Effector CD8-positive, alpha-beta T cell (primary cell): Measurements from ENCODE around the gene DYNLL1.
"Not testable (repeated sequence)": the region's sequence is repeated elsewhere in the genome, so short reads cannot be mapped to it uniquely, and the experiment has no call there.

Source experiments
- DNase-seq: peaks from one replicate; lab custom pipeline; 2025; lab: John Stamatoyannopoulos, UW

The DYNLL1 gene

DNA sequence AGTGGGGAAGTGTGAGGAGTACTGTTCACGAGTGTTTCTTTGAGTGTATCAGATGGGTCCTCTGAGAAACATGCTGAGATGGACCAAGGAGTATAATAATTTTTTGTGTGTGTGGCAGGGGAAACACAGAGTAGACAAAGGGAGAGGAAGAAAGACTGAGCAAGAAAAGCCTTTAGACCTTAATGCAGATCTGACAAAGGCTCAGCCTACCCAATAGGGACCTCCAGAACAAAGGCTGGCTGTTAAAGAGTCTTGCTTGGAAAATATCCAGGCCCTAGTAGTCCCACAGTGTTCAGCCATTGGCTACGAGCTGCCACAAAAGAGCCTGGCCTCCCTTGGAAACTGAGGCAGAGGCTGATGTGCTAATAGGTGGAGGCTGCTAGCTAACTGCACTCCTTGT is 19.6 kb downstream of the DYNLL1 start:
- DNase-seq: no peak

DNA sequence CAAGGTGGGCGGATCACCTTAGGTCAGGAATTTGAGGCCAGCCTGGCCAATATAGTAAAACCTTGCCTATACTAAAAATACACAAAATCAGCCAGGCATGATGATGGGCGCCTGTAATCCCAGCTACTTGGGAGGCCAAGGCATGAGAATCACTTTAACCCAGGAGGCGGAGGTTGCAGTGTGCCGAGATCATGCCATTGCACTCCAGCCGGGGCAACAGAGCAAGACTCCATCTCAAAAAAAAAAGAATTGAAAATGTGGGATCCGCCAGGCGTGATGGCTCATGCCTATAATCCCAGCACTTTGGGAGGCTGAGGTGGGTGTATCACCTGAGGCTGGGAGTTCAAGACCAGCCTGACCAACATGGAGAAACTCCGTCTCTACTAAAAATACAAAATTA is 23.4 kb downstream of the DYNLL1 start:
- DNase-seq: not testable (repeated sequence)

GRCh38 chr12:120522568-120522967 is 26.7 kb downstream of the DYNLL1 start:
- DNase-seq: no peak

- DNase-seq: peak; percentile 67
These were observed 33.1 kb downstream of the DYNLL1 start, which contains the start of gene COQ5 for GRCh38 chr12:120528861-120529525. COQ5 (minus strand) TSS chr12:120529158; CDS start chr12:120529141, 17 bp downstream.

DNA sequence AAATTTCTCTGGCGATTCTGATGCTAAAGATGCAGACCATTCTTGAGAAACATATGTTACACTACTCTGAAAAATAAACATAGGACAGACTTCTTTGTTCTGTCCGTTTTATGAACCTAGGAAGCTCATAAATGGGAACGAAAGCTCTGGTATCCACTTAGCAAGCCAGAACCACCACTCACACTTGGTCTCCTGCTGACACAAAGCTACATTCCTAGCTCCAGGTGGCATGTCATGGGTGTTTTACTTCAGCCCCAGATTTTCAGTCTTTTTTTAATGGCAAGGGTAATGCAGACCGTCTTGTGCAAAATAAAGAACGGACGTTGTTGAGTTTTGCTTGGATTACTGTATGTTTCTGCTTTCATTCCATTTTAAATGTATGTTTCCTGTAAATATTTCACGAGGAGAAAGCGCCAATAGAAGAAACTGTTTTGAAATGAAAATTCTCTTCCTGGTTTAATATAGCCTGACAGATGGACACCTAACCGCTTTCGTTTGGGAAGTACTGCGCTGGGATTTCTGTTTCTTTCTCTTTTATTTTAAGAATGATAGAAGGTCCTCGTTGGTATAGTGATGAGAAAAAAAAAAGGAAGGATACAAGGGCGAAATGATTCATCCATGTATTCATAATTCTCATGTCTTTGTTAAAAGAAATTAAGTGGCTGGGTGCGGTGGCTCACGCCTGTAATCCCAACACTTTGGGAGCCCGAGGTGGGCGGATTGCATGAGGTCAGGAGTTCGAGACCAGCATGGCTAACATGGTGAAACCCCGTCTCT is 33.9 kb downstream of the DYNLL1 start:
- no peak for DNase-seq

GRCh38 chr12:120530418-120530761 is 34.5 kb downstream of the DYNLL1 start:
- not testable (repeated sequence) for DNase-seq

DNA sequence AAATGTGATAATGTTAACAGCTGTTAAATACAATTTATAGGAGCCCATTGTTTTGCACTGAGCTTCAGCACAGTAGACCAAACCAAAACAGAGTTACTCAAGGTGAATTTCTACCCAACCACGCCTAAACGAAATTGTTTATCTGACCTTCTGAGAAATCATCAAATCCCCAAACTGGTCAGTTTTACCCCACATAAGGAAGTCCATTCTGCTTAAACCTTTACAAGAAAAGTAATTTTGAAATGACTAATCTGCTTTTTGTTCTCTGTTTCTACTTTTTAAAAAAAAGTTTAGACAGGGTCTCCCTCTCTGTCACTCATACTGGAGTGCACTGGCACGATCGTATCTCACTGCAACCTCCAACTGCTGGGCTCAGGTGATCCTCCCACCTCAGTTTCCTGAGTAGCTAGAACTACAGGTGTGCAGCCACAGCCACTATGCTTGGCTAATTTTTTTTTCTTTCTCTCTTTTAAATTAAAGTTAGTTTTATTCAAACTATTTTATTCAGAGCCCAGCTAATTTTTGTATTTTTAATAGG is 36.9 kb downstream of the DYNLL1 start:
- DNase-seq: no peak

GRCh38 chr12:120534203-120534702 is 38.3 kb downstream of the DYNLL1 start, which contains the start of gene RNF10:
RNF10 (plus strand) TSS chr12:120534356; CDS start chr12:120534812, 456 bp downstream.
- peak; percentile 63 for DNase-seq

DNA sequence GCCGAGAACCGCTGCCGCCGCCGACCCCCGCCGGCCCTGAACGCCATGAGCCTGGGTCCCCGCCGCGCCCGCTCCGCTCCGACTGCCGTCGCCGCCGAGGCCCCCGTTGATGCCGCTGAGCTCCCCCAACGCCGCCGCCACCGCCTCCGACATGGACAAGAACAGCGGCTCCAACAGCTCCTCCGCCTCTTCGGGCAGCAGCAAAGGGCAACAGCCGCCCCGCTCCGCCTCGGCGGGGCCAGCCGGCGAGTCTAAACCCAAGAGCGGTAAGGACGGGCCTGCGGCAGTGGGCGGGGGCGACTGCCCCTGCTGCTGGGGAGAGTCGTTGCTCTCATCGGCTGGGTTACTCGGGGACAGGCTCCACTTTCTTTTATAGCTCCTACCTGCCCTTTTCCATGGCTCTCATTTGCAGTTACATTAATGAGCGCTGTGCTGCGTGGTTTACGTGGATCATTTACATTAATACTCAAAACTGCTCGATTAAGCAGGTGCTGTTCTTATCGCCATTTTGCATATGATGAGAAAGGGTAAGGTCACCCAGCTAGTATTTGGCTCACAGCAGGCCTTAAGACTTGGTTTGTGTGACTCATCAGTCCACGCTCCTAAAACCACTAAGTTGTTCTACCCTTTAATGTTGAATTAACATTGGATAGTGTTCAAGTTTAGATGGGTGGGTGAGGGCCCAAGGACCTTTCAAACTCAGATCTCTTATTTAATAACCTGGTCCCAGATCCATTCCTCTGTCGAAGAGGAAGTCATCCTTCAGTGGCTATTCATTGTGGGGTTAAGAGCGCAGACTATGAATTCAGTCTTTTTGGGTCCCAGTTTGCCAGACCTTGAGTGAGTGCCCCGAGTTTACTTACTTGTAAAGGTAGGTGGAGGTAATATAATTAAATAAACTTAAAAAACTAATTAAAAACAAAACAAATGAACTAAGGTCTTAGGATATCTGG is 39.1 kb downstream of the DYNLL1 start:
- DNase-seq: peak; percentile 19

GRCh38 chr12:120536064-120536791 is 40.3 kb downstream of the DYNLL1 start:
- DNase-seq: no peak

DNA sequence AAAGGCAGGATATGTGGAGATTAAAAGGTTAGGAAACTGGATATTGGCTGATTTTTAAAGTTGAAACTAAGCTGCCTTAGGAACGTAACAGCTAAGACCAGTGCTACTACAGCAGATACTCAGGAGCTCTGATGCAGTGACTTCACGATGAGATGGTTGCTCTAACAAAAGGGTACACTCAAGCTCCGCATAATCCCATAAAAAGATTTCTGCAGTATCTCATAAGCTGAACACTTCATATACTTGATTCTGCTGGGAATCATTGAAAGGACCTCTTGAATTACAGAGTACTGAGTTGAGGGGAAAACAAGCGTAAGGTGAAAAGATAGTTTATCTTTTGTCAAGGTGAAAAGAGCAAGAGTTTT is 41.9 kb downstream of the DYNLL1 start:
- no peak for DNase-seq

DNA sequence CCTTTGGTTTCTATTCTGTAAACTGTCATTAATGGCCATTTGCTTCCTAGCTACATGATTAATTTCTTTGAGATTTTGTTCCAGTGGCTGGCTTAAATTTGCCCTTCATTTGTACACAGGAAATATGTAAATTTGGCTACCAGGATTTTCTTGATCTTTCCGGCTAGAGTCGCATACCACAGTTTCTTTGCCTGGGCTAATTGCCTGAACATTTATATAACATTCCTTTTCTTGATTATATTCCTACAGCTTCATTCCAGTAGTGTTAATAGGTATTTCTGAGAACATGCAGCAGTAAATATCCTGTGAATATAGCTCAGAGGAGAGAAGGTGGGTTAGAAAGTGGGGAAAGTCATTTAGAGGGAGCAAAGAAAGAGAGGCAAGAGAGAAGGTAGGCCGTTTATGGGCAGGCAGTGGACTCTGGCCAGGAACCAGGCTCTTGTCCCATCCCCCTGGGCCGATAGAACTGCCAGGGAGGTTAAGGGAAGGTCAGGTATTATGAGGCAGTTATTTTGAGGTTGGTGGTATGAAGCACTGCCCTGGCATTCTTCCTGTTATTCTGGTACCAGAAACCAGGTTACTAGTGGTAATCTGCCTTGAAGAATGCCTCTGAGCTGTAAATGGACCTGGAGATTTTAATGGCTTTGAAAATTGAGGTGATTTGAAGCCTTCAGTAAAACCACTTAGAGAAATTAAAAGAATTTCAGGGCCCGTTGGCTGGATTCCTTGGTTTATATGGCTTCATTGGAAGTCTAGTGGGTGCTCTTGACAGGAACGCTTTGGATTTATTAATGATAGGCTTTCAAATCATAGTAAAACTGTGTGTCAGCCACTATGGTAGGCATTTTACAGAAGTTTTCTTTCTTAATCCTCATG is 42.6 kb downstream of the DYNLL1 start:
- DNase-seq: no peak

DNA sequence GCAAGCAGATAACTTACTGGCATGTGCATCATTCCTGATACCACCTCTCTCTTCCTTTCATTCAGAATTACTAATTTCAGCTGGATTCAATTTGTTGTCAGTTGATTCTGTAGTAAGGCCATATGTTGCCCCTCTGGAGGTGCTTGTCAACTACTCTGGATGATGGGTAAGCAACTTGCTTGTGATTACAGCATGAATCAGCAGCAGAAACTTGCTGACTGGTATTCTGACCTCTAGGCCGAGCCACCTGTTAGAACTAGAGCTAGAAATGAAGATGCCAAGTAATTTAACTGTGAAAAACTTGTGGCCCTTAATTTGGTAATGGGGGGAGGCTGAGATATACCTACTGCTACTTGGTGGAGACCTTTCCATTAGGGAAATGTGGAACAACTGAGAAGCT is 43.4 kb downstream of the DYNLL1 start:
- no peak for DNase-seq

GRCh38 chr12:120540445-120540844 is 44.5 kb downstream of the DYNLL1 start:
- DNase-seq: no peak

DNA sequence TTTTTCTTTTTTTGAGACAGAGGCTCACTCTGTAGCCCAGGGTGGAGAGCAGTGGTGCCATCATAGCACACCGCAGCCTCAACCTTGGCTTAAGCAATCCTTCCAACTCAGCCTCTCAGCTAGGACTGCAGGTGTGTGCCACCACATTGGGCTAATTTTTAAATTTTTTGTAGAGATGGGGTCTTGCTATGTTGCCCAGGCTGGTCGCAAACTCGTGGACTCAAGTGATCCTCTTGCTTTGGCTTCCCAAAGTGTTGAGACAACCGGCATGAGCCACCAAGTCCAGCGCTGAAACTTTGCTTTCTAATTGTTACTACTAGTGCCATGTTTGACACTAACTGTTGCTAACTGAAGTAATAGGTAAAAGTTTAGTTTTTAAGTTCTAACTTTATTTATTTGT is 46.3 kb downstream of the DYNLL1 start:
- no peak for DNase-seq

- no peak for DNase-seq
These were observed 48.8 kb downstream of the DYNLL1 start for GRCh38 chr12:120544691-120545090.

DNA sequence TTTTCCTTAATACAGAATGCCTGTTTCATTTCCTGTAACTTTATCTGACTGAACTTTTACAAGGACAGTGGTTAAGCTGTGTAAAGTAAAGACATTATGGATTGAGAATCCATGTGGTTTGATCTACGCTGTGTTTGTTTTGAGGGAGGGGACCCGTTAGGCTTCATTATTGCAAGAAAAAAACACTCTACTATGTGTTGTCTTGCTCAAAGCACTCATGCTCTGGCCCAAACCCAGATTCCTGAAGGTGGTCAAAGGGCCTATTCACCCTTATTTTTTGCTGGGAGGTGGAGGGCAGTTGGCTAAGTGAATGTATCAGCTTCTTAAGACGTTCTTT is 50.1 kb downstream of the DYNLL1 start:
- DNase-seq: no peak
